T-helper 2 cell treated with Interferon-gamma antibody and Interleukin-4, amounts not matched to agents 100 ng/mL and 5 ng/mL, for 36 hours (primary cell): Measurements from ENCODE around the gene RNF157. TPM values are rescaled to one million over a fixed set of nuclear protein-coding genes. Genes with fewer than 3 reads are reported as not detected.

ENCODE experiments used
- intact Hi-C: fragments of 100-400 bp; cut with micrococcal nuclease; formaldehyde crosslinking; loops from one replicate; pipeline ENCODE4 v1.15.1; 2023
- total RNA-seq: library from RNA; stranded (reverse); gene quantifications from 2 replicates; pipeline ENCODE4 v1.2.3, GENCODE V29; 2022

Gene RNF157
- total RNA-seq, 1 donor from 2014 or later, result 66.0 TPM

DNA sequence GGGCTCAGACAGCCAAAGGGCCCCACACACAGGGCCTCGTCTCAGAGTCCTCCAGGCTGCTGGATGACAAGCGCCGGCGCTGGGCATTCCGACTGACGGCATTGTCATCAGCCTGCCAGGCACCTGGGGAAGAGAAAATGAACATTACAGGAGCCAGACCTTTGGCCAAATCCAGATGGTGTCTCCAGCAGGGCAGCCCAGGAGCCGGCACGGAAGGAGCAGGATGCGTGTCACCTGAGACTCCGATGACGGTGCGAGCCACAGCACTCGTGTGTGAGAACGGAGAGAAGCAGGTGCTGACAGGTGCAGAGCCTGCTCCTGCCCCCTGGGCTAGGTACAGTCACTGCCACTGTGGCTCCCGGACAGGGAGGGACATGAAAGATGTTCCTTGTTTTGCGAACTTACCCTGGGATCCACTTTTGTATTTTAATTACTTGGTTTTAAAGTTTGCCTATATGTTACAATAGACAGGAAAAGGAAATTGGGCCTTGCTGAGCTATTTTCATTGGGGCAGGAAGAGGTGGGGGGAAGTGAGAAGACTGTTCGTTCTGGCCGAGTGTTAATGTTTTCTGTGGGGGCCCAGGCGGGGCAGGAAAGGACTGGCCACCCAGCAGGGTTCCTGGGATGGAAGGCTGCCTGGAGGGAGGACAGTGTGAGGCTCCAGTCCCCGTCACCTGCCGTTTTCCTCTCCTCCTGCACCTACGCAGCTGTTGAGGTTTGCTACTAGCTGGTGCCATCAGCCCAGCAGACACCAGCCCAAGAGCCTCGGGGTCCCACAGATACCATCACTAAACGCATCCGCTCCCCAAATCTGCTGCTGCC is 94.9 kb downstream of the RNF157 start:
- intact Hi-C loops, result no loop called here

DNA sequence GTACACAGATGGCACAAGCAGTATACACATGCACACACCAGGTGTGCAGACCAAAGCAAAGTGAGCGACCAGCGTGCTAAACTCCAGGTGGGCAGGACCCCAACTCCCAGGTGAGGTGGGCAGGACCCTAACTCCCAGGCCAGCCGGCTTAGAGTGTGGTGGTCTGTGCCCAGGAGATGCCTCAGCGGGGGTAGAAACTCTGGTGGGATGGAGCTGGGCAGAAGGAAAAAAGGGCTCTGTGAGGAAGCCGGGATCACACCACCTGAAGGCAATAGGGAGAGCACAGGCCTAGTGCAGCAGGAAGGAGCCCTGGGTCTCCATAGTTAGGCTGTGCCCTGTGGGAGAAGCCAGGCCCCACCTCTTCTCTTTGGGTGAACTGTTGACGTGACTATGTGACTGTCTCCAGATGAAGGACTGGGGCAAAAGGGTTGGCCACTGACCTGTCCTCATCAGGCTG is 97.7 kb downstream of the RNF157 start:
- intact Hi-C loops, result loop anchor here (5.0 kb wide), 2 partner anchors 40 to 125 kb away; partner anchors contain the start of gene UBALD2

DNA sequence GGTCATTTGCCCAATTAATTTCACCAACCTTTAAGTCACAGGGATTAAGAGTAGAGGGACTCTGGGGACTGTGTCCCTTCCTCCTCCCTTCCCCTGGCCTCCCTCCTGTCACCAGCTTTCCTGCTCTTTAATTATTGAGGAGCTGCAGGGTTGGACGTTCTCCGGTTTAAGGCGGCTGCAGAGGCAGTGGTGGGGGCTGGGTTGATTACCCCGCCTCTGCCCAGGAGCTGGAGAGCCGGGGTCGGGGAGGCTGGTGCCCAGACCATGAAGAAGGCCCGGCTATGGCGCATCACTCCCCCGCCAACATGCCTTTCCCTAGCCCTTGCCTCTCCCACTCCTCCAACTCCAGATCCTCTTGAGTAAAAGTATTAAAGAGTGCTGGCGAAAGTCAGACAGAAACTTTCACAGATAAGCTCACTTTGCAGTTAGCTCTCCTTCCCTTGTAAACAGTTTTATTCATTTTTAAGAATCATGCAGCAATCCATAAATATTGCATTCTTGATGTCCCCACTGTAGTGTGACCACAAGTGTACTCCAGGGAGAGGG is 98.2 kb downstream of the RNF157 start:
- intact Hi-C loops, result loop anchor here (5.0 kb wide), 2 partner anchors 40 to 125 kb away; partner anchors contain the start of gene UBALD2

DNA sequence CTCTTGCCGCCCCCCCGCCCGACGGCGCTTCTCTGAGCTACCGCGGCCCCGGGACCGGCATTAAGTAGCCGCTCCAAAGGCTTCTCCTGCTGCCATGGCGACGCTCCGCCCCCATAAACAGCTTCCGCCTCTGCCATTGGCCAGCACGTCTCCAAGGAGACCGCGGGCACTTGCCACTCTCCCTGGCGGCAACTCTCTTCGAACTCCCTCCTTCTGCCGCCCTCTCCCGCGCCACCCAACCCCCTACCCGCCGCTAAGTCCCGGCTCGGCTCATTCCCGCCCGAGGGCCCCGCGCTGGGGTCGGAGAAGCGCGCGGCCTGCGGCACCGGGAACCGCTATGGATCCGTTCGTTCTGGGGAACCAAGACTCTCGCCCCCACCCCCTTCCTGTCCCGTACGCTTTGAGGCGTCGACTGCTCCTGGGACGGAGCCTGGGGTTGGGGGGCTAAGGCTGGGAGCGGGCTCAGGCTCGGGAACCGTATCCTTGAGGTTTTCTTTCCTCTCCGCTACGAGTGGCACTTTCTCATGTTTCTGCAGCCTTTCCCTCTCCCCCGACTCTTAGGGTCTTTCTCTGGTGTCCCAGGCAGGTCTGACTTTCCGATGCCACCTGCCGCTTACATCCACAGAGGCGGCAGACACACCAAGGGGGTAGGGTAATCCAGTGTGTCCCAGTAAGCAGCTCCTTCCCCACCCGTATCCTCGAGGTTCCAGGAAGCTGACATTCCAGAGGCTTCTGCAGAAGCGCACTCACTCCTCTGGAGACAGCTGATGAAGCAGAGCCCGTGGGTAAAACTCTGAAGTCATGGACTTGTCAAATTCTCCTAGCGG is 98.9 kb downstream of the RNF157 start, which contains the start of gene FOXJ1:
Gene FOXJ1 (minus strand): TSS at position 34 of the 827 bp plus-strand sequence. CDS start 850 bp downstream, outside the sequence.
- intact Hi-C loops, result loop anchor here (5.0 kb wide), 2 partner anchors 41 to 126 kb away; partner anchors contain the start of gene UBALD2

DNA sequence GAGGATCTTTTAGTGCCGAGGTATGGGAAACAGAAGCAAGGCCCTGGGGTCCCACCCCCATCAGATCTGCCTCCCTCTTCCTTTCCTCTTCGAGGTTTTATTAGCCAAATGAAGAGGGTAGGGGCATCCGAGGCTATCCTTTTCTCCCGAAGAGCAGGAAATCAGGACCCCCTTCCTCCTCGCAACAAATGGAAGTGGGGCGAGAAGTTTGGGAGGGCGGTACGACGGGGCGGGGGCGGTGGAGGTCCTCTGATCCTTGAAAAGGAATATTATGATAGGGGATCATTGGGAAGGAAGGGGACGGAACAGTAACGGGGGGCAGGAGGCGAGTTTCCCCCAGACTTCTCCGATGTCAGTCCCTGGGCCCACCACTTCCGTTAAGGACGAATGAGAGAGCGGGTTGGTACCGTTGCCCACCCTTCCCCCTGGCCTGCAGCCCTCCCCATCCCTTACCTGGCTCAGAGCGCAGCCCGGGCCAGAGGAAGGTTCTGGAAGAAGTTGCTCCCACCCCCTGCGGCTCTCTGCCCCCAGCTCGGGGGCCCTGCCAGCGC is 99.6 kb downstream of the RNF157 start:
- intact Hi-C loops, result loop anchor here (5.0 kb wide), 2 partner anchors 42 to 127 kb away; partner anchors contain the start of gene UBALD2

DNA sequence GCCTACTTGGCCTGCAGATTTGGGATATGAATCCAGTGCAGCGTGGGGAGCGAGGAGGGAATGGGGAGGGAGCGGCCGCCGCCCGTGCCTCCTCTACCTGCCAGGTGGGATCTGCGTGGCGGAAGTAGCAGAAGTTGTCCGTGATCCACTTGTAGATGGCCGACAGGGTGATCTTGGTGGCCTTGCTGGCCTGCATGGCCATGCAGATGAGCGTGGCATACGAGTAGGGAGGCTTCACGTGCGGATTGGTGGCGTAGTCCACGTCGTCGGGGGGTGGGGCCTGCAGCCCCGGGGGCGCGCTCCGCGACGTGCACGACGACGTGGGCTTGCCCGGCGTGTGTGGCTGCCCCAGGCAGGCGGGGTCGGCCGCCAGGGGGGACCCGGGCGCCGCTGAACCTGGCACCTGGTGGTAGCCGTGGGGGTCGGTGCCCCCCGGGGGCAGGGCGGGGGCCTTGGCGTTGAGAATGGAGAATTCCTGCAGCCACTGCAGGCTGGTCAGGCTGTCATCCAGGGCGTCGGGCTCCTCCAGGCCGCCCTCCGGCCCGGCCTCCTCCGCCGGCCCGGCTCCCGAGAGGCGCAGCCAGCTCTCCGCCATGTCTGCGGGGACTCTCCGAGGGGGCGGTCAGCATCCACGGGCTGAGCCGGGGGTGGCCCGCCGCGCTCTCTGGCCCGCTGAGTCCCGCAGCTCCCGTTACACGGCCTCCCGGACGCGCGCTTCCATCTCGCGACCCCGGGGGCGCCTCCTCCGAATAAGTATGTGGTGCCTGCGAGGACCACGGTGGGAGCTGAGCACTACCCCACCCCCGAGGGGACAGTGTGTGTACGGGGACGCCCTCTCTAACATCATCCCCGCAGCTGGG is 100.3 kb downstream of the RNF157 start:
- intact Hi-C loops, result loop anchor here (5.0 kb wide), 2 partner anchors 42 to 127 kb away; partner anchors contain the start of gene UBALD2

DNA sequence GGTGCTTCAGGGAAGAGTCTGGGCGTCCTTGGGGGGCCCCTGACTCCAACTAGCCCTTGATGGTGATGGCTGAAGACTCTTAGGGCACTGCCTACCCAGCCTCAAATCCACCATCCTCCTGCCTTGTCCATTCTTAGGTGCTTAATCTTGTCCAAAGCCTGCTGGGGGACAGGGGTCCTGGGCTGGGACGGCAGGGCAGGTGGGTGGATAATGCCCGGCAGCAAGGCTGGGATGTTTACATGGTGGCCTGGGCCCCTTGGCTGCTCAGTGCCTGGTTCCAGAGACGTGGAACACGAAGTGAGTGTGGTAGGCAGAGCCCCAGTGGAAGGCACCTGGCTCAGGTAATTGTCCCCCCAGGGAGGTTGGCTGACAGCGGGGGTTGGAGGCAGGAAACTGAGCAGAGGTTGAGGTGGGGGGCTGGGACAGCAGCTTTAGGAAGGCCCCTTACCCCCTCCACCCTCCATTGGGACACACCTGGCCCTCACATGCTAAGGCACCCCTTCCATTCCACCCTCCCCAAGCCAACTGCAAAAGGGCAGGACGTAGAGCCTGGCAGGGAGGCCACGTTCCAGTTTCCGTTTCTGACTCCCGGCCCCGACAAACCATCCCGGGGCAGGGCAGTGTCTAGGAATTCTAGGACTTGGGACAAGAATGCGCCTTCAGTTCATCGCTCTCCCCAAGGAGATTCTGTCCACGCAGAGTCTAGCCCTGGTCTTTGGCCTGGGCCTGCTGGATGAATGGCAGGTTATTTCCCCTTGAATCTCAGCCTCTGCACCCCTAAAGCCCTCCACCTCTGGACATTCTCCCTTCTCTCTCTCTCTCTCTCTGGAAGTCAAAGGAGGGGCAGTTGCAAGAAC is 101.2 kb downstream of the RNF157 start:
- intact Hi-C loops, result no loop called here

DNA sequence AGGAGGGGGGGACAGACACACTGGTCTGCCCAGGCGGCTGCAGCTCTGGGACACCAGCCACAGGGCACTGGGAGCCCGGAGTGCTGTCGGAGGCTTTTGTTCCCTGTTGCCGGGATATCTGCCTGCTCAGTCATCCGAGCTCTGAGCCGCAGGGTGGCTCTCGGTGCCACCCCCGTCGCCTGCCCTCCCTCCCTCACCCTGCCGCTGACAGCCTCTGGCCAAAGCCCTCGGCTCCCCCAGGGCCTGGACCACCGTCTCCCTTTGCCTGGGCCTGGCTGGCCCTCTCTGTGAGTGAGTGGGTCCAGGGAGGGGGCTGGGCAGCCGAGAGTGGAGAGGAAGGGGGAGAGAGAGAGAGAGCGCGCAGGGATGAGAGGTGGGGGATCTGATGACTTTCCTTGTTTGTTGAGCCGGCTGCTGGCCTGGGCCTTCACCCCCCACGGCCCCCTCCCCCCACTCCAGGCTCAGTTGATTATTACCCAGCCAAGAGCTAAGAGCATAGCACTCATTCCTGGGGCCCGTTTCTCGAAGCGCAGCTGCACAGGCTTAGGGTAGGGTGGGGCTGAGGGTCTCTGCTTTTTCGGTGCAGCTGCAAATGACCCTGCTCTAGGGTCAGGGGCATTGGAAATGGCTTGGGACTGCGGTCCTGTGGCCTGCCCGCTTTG is 101.9 kb downstream of the RNF157 start:
- intact Hi-C loops, result no loop called here

DNA sequence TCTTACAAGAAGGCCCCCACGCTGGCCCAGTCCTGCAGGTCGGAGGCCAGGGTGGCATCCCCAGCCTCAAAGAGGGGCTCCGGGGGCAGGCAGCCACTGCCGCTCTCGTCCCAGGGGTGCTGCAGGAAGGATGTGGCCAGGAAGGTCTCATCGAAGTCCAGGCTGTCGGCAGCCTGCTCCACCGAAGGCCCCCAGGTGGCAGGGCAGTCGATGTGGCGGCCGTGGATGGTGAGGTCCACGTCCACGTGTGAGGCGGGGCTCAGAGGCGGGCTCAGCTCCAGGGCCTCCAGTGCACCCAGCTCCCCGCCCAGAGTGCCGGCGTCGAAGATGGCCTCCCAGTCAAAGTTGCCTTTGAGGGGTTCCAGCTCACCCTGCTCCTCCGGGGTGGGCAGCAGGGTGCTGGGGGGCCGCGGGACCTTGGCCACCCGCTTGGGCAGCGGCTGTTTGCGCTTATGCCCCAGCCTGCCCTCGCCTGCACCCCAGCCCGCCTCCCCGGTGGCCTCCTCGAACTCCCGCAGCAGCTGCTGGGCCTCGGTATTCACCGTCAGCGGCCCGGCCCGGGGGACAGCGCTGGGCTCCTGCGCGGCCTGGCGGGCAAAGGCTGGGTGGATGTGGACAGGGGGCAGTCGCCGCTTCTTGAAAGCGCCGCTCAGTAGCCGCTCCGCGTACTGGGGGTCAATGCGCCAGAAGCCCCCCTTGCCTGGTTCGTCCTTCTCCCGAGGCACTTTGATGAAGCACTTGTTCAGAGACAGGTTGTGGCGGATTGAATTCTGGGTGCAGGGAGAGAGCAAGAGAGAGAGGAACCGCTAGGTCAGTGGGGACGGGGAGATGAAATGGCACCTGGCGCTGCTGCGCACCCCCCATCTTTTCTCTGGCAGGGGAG is 102.7 kb downstream of the RNF157 start:
- intact Hi-C loops, result no loop called here

DNA sequence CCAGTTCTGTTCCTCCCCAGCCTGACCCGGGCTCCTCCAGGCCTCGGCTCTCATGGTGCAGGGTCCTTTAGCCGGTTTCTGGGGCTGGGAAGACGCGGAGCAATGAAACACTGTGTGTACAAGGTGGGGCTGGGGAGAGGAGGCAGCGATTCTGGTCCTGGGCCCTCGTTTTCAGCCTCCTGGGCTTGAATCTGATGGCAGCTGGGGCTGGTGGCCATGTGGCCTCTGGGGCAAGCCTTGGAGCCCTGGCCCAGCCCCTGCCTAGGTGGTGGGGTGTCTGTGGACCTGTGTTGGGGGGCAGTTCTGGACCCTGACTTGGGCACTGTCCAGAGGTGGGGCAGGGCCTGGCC is 103.3 kb downstream of the RNF157 start:
- intact Hi-C loops, result no loop called here

DNA sequence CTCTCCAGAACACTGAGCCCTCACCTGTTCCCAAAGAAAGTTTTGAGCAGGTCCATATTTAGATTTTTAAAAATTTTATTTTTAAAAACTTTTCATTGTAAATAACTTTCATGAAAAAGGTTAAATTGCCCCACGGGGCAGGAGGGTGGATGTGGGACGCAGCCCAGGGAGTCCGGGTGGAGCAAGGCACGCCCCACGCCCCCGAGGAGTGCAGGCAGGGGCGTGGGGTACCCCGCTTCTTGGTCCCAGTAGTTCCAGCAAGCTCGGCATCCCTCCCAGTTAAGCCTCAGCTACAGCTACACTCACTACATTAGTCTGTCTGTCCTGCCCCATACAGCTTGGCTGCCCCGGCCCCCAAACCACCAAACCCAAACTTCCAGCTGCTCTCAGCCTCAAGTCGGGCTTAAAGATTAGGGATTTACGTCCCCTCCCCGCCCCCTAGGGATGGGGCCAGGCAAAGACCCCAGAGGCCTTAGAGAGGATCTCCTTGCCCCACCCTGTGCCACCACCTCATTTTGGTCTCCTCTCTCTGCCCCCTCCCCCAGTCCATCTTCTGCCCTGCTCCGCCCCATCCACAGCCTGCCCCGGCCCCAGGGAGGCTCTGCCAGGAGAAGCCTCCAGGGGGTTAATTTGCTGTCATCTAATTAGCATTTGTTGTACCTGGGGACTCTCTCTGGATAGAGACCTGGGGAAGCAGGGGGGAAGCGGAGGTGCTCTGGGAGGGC is 103.9 kb downstream of the RNF157 start:
- intact Hi-C loops, result no loop called here

DNA sequence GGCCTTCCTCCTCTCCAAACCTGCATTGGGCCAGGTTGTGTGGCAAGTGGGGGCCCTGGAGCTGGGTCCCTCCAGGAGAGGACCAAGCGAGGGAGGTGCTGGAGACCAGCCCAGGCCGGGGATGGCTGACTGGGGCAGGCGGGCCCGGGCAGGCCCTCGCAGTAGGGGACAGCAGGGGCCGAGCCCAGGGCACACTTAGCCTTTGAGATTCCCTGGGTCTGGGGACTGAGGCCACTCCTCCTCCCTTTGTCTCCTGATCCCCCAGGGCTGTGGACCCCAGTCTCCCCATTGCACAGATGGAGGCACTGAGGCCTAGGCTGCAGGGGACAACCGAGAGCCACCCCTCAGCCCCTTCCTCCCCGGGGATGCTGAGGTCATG is 104.5 kb downstream of the RNF157 start:
- intact Hi-C loops, result no loop called here

DNA sequence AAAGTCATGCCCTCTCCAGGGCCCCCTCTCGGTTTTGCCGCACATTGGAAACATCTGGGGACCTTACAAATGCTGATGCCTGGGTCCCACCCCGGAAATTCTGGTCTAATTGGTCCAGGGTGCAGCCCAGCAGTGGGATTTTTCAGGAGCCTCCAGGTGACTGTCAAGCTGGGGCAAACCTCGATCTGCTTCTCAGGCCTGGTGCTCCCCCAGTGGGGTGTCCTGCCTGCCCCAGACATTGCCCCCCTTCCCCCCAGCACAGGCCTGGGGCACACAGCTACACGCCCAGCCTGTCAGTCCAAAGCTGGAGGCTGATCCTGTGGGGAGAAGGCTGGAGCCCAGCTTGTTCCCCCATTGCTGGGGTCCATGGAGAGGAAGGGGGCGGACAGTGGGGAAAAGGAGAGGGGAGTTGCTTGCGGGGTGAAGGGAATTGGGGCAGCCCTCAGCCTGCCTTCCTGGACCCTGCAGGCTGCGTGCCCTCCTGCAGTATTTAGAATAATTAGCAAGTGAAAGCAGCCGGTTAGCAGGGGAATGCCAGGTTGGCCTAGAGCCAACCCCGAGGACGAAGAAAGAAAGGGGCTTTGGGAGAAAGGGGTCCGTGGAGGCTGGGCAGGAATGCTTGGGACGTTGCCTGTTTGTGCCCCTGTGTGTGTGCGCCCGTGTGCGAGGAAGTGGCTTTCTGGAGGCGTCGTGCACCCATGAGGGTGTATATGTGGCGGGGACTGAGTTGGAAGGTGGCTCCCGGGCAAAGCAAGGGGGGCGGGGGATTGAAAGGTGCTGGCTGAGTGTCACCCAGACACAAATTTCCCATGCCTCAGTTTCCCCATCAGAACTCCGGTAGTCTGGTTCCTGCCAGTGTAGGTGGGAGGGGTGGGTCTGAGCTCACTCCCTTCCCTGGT is 105.1 kb downstream of the RNF157 start:
- intact Hi-C loops, result no loop called here

DNA sequence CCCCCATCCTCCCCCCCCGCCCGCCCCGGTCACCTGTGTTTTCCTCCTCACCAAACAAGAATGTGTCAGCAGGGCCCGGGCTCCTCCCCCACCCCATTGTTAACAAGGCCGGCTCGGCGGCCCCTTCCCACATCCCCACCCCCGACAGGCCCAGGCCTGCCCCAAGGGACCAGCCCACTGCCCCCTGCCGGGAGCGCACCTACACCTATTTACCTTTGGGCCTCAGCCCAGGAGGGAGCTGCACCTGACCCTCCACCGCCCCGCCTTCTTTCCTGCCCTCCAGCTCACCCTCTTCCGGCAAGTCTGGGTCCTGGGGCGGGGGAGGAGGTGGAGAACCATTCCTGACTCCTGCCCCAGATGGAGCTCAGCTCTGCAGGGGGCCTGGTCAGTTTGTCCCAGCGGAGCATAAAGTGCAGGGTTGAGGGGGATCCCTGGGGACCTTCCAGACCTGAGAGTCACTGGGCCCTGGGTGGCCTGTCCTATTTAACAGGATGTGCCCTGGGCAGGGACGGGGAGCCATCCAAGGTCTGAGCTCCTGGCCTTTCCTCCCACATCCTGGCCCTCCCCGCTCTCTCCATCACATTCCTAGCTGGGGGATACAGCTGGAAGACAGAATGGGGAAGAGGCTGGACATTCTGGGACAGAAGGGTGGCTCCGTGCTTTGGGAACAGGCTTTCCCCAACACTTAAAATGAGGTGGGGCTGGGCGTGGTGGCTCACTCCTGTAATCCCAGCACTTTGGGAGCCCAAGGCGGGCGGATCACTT is 107.5 kb downstream of the RNF157 start:
- intact Hi-C loops, result no loop called here
